K562 (cell line): ENCODE data around the gene LPCAT3. TPM values are rescaled to one million over a fixed set of nuclear protein-coding genes. Genes with fewer than 3 reads are reported as not detected.

Experiments used
- ATAC-seq: fragments of 200-7000 bp; cut with Tn5 transposase; 3 replicates; pipeline ENCODE4 v1.9.1; 2020; ENCODE audit warnings: moderate library complexity
- BruUV-seq: library from RNA; stranded (reverse); fragments of 400-500 nt; replicated peaks from 2 replicates; lab custom pipeline; 2021; lab: Mats Ljungman, UMichigan
- CTCF ChIA-PET: fragments of 300-600 bp; formaldehyde crosslinking; extraction: SDS; loops from one replicate; lab custom pipeline; 2021; ENCODE audit warnings: low intra/inter-chr PET ratio; lab: Yijun Ruan, JAX
- POLR2A ChIA-PET: fragments of 300-600, 350-650 bp; sonication (Branson Sonifier 250); formaldehyde crosslinking; extraction: SDS; loops from one replicate; lab custom pipeline; 2021; ENCODE audit warnings: antibody characterized with exemption, inconsistent platforms; lab: Yijun Ruan, JAX
- DNase-seq, 4 experiments: peaks; one replicate each; pipeline versions ENCODE4 v3.0.0 to v3.0.0-alpha.2; 2011 to 2018; ENCODE audit warnings: low spot score in 3 of 4, mixed read lengths in 3 of 4; ENCODE audit errors: extremely low read depth in 1 of 4
- FAIRE-seq: peaks from 2 replicates; lab custom pipeline; 2011; peaks lifted over from hg19 to GRCh38; lab: Jason Lieb, UNC
- H2AFZ ChIP-seq: 2 replicates; pipeline ENCODE4 v1.6.0; 2011; ENCODE audit warnings: low read depth, low read length, control low read depth, inconsistent platforms
- H3K27ac ChIP-seq: fragments of 200-600 bp; 3 replicates; pipeline ENCODE4 v1.8.0; 2011; ENCODE audit warnings: low read depth, mild to moderate bottlenecking, control low read depth, inconsistent platforms, low read length, moderate library complexity, mixed read lengths; ENCODE audit errors: extremely low read depth
- H3K27me3 ChIP-seq, 2 experiments: fragments of 300-600 bp in 1 of 2; 2 replicates in 1 of 2; 3 replicates in 1 of 2; pipeline versions ENCODE4 v1.6.0 to v1.8.0; 2011; ENCODE audit warnings: inconsistent platforms in 2 of 2, low read length in 2 of 2, mild to moderate bottlenecking in 1 of 2, mixed read lengths in 1 of 2, moderate library complexity in 1 of 2; ENCODE audit not compliant: control insufficient read depth in 2 of 2, insufficient read depth in 2 of 2
- H3K36me3 ChIP-seq: fragments of 300-600 bp; 3 replicates; pipeline ENCODE4 v1.8.0; 2011; ENCODE audit warnings: mild to moderate bottlenecking, low read length, inconsistent platforms; ENCODE audit not compliant: control insufficient read depth, insufficient read depth
- H3K4me1 ChIP-seq, 2 experiments: fragments of 200-600 bp in 1 of 2; replicated peaks in 1 of 2; 2 replicates in 1 of 2; 3 replicates in 1 of 2; pipeline versions ENCODE4 v1.5.1 to v1.8.0; 2011; ENCODE audit warnings: inconsistent platforms in 2 of 2, low read length in 2 of 2, mild to moderate bottlenecking in 1 of 2, mixed read lengths in 1 of 2, moderate library complexity in 1 of 2; ENCODE audit not compliant: control insufficient read depth in 2 of 2, insufficient read depth in 2 of 2
- H3K4me2 ChIP-seq: 2 replicates; pipeline ENCODE4 v1.6.1; 2011; ENCODE audit warnings: low read length, control low read depth, inconsistent platforms, mixed read lengths; ENCODE audit not compliant: insufficient read depth
- H3K4me3 ChIP-seq: fragments of 200-600 bp; sonication (generic), shearing (Covaris generic); 2 replicates; pipeline ENCODE4 v1.5.1; 2016; ENCODE audit warnings: control low read depth, inconsistent platforms
- H3K79me2 ChIP-seq: fragments of 200-600 bp; 3 replicates; pipeline ENCODE4 v1.8.0; 2011; ENCODE audit warnings: low read length, inconsistent platforms; ENCODE audit not compliant: control insufficient read depth, insufficient read depth
- H3K9ac ChIP-seq, 2 experiments: 2 replicates each; pipeline versions ENCODE4 v1.6.0 to v1.6.1; 2011; ENCODE audit warnings: low read depth in 2 of 2, low read length in 2 of 2, control low read depth in 1 of 2, inconsistent platforms in 1 of 2, mild to moderate bottlenecking in 1 of 2, mixed read lengths in 1 of 2; ENCODE audit not compliant: insufficient read depth in 1 of 2
- H3K9me1 ChIP-seq: one replicate; pipeline ENCODE4 v1.6.0; 2011; ENCODE audit warnings: inconsistent platforms, mild to moderate bottlenecking, low read length, moderate library complexity; ENCODE audit not compliant: control insufficient read depth, insufficient read depth
- H3K9me3 ChIP-seq: replicated peaks from 2 replicates; pipeline ENCODE4 v1.5.1; 2011; ENCODE audit warnings: low read depth, low read length, inconsistent platforms; ENCODE audit not compliant: control insufficient read depth, insufficient read depth
- H4K20me1 ChIP-seq: replicated peaks from 2 replicates; pipeline ENCODE4 v1.6.1; 2011; ENCODE audit warnings: low read length, inconsistent platforms, mixed read lengths; ENCODE audit not compliant: control insufficient read depth, insufficient read depth
- BHLHE40 ChIP-seq: IDR thresholded peaks from 2 replicates; pipeline ENCODE4 v1.6.1; 2011; ENCODE audit warnings: low read length, improper control_type of control experiment
- EHMT2 ChIP-seq: fragments of 450-650 bp; IDR thresholded peaks from 2 replicates; pipeline ENCODE4 v1.6.1; 2018; ENCODE audit warnings: antibody characterized with exemption
- FOSL1 ChIP-seq: fragments of 200-800 bp; sonication (Bioruptor generic); conservative IDR thresholded peaks from 2 replicates; pipeline ENCODE4 v1.6.1; 2016; ENCODE audit warnings: missing genetic modification characterization, missing compliant biosample characterization
- MAZ ChIP-seq, 2 experiments: fragments of 450-650 bp in 1 of 2; sonication (generic) in 1 of 2; formaldehyde crosslinking; IDR thresholded peaks in 1 of 2; conservative IDR thresholded peaks in 1 of 2; 2 replicates each; pipeline versions ENCODE4 v1.4.0 to v1.5.0; 2020; ENCODE audit warnings: mild to moderate bottlenecking in 1 of 2, missing genetic modification reagents in 1 of 2
- NCOA6 ChIP-seq: fragments of 450-650 bp; IDR thresholded peaks from 2 replicates; pipeline ENCODE4 v1.6.1; 2017; ENCODE audit warnings: mild to moderate bottlenecking
- RFX7 ChIP-seq: fragments of 250-450 bp; sonication (Bioruptor Pico); IDR thresholded peaks from 2 replicates; pipeline ENCODE4 v1.5.1; 2021; ENCODE audit warnings: mild to moderate bottlenecking
- SMC3 ChIP-seq: conservative IDR thresholded peaks from 2 replicates; pipeline ENCODE4 v1.6.1; 2011; ENCODE audit warnings: low read depth, low read length, improper control_type of control experiment; ENCODE audit not compliant: insufficient read depth
- ZBTB17 ChIP-seq: fragments of 450-650 bp; formaldehyde crosslinking; IDR thresholded peaks from 2 replicates; pipeline ENCODE4 v1.4.0; 2020; ENCODE audit warnings: mild to moderate bottlenecking
- WGBS: fragments of 100-300 bp; shearing (Covaris generic); methylation state at CpG from one replicate; pipeline ENCODE4 v1.1.6; 2016; ENCODE audit warnings: low coverage, mixed read lengths; ENCODE audit not compliant: insufficient coverage; ENCODE audit errors: missing lambda C conversion rate; 5-methylcytosine and 5-hydroxymethylcytosine counted together
- in situ Hi-C: fragments of 300-500 bp; cut with MboI; formaldehyde crosslinking; loops from 4 replicates; pipeline ENCODE4 v1.15.0; 2018; ENCODE audit warnings: inconsistent platforms, mixed read lengths
- intact Hi-C: fragments of 100-400 bp; cut with micrococcal nuclease; formaldehyde crosslinking; loops from 2 replicates; pipeline ENCODE4 v1.14.2; 2022
- polyA plus RNA-seq, 8 experiments: library from polyadenylated mRNA; depleted of rRNA in 4 of 8; stranded (reverse) in 5 of 8; unstranded in 3 of 8; fragments of >200 nt; fragmentation: Nextera tagmentation in 2 of 8; fragmentation: Illumina TruSeq in 1 of 8; extraction: Ambion mirVana in 2 of 8; extraction: Trizol in 1 of 8; gene quantifications; 2 replicates each; pipeline versions ENCODE4 v1.2.1 to v1.2.3, GENCODE V29; 2011 to 2014; ENCODE audit warnings: inconsistent platforms in 1 of 8, missing spikeins in 1 of 8
- total RNA-seq, 7 experiments: library from RNA; depleted of rRNA in 6 of 7; stranded (reverse); fragments of >200 nt in 6 of 7; fragmentation: Illumina TruSeq in 2 of 7; extraction: Trizol in 2 of 7; gene quantifications; 2 replicates each; pipeline versions ENCODE4 v1.2.1 to v1.2.3, GENCODE V29; 2011 to 2021; ENCODE audit warnings: low replicate concordance in 1 of 7

LPCAT3 gene
- total and polyA plus RNA-seq, 9 of the 15 experiments (the other 6 are each of a cell fraction or from before 2014, with no cell fraction given): 4.9 to 52.5 (median 25.3) TPM

GRCh38 chr12:7039403-7039802 is 21.1 kb upstream of the LPCAT3 start:
- DNase-seq (no peak), ATAC-seq (no peak), FAIRE-seq (no peak)
- Histone ChIP-seq H3K27me3 (no peaks in the 10 kb centered on the region), H3K4me1 (peaks cover 7 to 20% of the 10 kb centered on the region in 2 experiments; a peak in 3 of 5 replicates), H4K20me1 (no peaks in the 10 kb centered on the region), H3K36me3 (no peaks in the 10 kb centered on the region), H3K4me3 (no peak overlapping the region), H3K27ac (no peak overlapping the region), H3K9ac (no peak overlapping the region), H3K9me1 (no peaks in the 10 kb centered on the region), H3K9me3 (no peaks in the 10 kb centered on the region), H3K79me2 (no peaks in the 10 kb centered on the region), H2AFZ (no peak overlapping the region), H3K4me2 (no peak overlapping the region)
- ChIA-PET POLR2A (interaction anchor here (2.0 kb wide), 1 partner anchor 96 kb away, joined by 6 read pairs; the partner anchor contains the start of genes C12orf57 and RNU7-1), CTCF (no interaction called here)
- WGBS: 52% methylated on average over 9 of the region's 10 CpGs
- in situ Hi-C loops (no loop called here), intact Hi-C loops (no loop called here)
- TF ChIP-seq EHMT2 (no peak), FOSL1 (no peak), NCOA6 (no peak), SMC3 (no peak)
- BruUV-seq: no TSS peak

- intact Hi-C loops (no loop called here), in situ Hi-C loops (no loop called here)
- H3K9me1 ChIP-seq: no peaks in the 10 kb centered on the region
- no peak for FAIRE-seq
- no peaks in the 10 kb centered on the region for H3K36me3 ChIP-seq
- no peak overlapping the region for H3K4me3 ChIP-seq
- H3K27ac ChIP-seq: no peak overlapping the region
- H3K4me2 ChIP-seq: no peak overlapping the region
- no peaks in the 10 kb centered on the region for H3K27me3 ChIP-seq
- ChIA-PET CTCF (no interaction called here), POLR2A (interaction anchor here (0.6 to 2.0 kb wide), 3 partner anchors 70 to 119 kb away, joined by 3 to 6 read pairs (median 5); partner anchors contain the start of genes C12orf57 and RNU7-1)
- WGBS: 83% methylated on average over 12 of the region's 22 CpGs
- H3K9me3 ChIP-seq: no peaks in the 10 kb centered on the region
- no peak for ATAC-seq
- H3K79me2 ChIP-seq: no peaks in the 10 kb centered on the region
- BruUV-seq: TSS peak; percentile 91
- peaks cover 7 to 20% of the 10 kb centered on the region in 2 experiments; a peak in 3 of 5 replicates for H3K4me1 ChIP-seq
- H2AFZ ChIP-seq: no peak overlapping the region
- H3K9ac ChIP-seq: no peak overlapping the region
- no peaks in the 10 kb centered on the region for H4K20me1 ChIP-seq
- DNase-seq: no peak
- TF ChIP-seq MAZ (CRISPR knock-in tag; conservative IDR thresholded peaks at IDR 0.05 in 1 of 2, IDR thresholded peaks at IDR 0.05 in 1 of 2) (no peak), RFX7 (CRISPR knock-in tag) (no peak), ZBTB17 (CRISPR knock-in tag) (no peak), BHLHE40 (no peak)
These were observed 20.3 kb upstream of the LPCAT3 start for GRCh38 chr12:7038591-7038990.
